ENCODE results near the gene HNF1A. TPM values are rescaled to one million over a fixed set of nuclear protein-coding genes. Genes with fewer than 3 reads are reported as not detected.

The HNF1A gene
- total and polyA plus RNA-seq, 2 of the 13 experiments (the other 11 are each of a cell fraction or from before 2014, with no cell fraction given), result 13.4 to 34.7 TPM

DNA sequence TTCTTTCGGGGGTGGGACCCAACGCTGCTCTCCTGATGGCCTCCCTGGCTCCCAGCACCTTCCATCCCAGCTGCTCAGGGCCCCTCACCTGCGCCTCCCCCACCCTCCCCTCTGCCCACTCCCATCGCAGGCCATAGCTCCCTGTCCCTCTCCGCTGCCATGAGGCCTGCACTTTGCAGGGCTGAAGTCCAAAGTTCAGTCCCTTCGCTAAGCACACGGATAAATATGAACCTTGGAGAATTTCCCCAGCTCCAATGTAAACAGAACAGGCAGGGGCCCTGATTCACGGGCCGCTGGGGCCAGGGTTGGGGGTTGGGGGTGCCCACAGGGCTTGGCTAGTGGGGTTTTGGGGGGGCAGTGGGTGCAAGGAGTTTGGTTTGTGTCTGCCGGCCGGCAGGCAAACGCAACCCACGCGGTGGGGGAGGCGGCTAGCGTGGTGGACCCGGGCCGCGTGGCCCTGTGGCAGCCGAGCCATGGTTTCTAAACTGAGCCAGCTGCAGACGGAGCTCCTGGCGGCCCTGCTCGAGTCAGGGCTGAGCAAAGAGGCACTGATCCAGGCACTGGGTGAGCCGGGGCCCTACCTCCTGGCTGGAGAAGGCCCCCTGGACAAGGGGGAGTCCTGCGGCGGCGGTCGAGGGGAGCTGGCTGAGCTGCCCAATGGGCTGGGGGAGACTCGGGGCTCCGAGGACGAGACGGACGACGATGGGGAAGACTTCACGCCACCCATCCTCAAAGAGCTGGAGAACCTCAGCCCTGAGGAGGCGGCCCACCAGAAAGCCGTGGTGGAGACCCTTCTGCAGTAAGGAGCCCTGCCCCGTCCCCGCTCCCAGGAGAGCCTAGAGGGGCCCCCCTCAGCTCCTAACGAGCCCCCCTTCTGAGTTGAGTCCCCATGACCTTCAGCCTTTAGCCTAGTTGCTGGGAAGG lies at the start of gene HNF1A (continued):
- TF ChIP-seq, protein P1, sequence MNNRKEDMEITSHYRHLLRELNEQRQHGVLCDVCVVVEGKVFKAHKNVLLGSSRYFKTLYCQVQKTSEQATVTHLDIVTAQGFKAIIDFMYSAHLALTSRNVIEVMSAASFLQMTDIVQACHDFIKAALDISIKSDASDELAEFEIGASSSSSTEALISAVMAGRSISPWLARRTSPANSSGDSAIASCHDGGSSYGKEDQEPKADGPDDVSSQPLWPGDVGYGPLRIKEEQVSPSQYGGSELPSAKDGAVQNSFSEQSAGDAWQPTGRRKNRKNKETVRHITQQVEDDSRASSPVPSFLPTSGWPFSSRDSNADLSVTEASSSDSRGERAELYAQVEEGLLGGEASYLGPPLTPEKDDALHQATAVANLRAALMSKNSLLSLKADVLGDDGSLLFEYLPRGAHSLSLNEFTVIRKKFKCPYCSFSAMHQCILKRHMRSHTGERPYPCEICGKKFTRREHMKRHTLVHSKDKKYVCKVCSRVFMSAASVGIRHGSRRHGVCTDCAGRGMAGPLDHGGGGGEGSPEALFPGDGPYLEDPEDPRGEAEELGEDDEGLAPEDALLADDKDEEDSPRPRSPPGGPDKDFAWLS (CRISPR knock-in tag; IDR thresholded peaks at IDR 0.05; ENCODE audit: borderline replicate concordance), result peak; percentile 99
- TF ChIP-seq, protein P2, sequence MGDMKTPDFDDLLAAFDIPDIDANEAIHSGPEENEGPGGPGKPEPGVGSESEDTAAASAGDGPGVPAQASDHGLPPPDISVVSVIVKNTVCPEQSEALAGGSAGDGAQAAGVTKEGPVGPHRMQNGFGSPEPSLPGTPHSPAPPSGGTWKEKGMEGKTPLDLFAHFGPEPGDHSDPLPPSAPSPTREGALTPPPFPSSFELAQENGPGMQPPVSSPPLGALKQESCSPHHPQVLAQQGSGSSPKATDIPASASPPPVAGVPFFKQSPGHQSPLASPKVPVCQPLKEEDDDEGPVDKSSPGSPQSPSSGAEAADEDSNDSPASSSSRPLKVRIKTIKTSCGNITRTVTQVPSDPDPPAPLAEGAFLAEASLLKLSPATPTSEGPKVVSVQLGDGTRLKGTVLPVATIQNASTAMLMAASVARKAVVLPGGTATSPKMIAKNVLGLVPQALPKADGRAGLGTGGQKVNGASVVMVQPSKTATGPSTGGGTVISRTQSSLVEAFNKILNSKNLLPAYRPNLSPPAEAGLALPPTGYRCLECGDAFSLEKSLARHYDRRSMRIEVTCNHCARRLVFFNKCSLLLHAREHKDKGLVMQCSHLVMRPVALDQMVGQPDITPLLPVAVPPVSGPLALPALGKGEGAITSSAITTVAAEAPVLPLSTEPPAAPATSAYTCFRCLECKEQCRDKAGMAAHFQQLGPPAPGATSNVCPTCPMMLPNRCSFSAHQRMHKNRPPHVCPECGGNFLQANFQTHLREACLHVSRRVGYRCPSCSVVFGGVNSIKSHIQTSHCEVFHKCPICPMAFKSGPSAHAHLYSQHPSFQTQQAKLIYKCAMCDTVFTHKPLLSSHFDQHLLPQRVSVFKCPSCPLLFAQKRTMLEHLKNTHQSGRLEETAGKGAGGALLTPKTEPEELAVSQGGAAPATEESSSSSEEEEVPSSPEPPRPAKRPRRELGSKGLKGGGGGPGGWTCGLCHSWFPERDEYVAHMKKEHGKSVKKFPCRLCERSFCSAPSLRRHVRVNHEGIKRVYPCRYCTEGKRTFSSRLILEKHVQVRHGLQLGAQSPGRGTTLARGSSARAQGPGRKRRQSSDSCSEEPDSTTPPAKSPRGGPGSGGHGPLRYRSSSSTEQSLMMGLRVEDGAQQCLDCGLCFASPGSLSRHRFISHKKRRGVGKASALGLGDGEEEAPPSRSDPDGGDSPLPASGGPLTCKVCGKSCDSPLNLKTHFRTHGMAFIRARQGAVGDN (CRISPR knock-in tag; IDR thresholded peaks at IDR 0.05), result peak; percentile 96
- TF ChIP-seq CBFB (CRISPR knock-in tag; IDR thresholded peaks at IDR 0.05), result peak; percentile 51; the same call in 1 of the 2 replicates
- TF ChIP-seq, protein P3, sequence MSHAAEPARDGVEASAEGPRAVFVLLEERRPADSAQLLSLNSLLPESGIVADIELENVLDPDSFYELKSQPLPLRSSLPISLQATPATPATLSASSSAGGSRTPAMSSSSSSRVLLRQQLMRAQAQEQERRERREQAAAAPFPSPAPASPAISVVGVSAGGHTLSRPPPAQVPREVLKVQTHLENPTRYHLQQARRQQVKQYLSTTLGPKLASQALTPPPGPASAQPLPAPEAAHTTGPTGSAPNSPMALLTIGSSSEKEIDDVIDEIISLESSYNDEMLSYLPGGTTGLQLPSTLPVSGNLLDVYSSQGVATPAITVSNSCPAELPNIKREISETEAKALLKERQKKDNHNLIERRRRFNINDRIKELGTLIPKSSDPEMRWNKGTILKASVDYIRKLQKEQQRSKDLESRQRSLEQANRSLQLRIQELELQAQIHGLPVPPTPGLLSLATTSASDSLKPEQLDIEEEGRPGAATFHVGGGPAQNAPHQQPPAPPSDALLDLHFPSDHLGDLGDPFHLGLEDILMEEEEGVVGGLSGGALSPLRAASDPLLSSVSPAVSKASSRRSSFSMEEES (CRISPR knock-in tag; IDR thresholded peaks at IDR 0.05), result peak; percentile 75
- TF ChIP-seq ZFP82 (CRISPR knock-in tag; IDR thresholded peaks at IDR 0.05; ENCODE audit: borderline replicate concordance), result no peak
- TF ChIP-seq JARID2 (CRISPR knock-in tag; IDR thresholded peaks at IDR 0.05; ENCODE audit: insufficient replicate concordance), result no peak
- no peak for TF ChIP-seq HOXA9 (CRISPR knock-in tag; IDR thresholded peaks at IDR 0.05; ENCODE audit: borderline replicate concordance)
- TF ChIP-seq, protein P4, sequence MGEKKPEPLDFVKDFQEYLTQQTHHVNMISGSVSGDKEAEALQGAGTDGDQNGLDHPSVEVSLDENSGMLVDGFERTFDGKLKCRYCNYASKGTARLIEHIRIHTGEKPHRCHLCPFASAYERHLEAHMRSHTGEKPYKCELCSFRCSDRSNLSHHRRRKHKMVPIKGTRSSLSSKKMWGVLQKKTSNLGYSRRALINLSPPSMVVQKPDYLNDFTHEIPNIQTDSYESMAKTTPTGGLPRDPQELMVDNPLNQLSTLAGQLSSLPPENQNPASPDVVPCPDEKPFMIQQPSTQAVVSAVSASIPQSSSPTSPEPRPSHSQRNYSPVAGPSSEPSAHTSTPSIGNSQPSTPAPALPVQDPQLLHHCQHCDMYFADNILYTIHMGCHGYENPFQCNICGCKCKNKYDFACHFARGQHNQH (CRISPR knock-in tag; IDR thresholded peaks at IDR 0.05), result peak; percentile 92
- no peak for TF ChIP-seq NFIB (CRISPR knock-in tag; IDR thresholded peaks at IDR 0.05; ENCODE audit: borderline replicate concordance)
- TF ChIP-seq ZNF737 (CRISPR knock-in tag; IDR thresholded peaks at IDR 0.05; ENCODE audit: borderline replicate concordance), result no peak
- TF ChIP-seq ZNF496 (CRISPR knock-in tag; IDR thresholded peaks at IDR 0.05; ENCODE audit: insufficient replicate concordance), result no peak
- TF ChIP-seq, protein P5, sequence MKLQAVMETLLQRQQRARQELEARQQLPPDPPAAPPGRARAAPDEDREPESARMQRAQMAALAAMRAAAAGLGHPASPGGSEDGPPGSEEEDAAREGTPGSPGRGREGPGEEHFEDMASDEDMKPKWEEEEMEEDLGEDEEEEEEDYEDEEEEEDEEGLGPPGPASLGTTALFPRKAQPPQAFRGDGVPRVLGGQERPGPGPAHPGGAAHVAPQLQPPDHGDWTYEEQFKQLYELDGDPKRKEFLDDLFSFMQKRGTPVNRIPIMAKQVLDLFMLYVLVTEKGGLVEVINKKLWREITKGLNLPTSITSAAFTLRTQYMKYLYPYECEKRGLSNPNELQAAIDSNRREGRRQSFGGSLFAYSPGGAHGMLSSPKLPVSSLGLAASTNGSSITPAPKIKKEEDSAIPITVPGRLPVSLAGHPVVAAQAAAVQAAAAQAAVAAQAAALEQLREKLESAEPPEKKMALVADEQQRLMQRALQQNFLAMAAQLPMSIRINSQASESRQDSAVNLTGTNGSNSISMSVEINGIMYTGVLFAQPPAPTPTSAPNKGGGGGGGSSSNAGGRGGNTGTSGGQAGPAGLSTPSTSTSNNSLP (IDR thresholded peaks at IDR 0.05; ENCODE audit: low read depth, low read length), result 0 out of 2 replicates have a peak, but pooled peaks have one; percentile 21
- TF ChIP-seq NPAS2 (CRISPR knock-in tag; IDR thresholded peaks at IDR 0.05; ENCODE audit: borderline replicate concordance), result no peak
- TF ChIP-seq, protein P6, sequence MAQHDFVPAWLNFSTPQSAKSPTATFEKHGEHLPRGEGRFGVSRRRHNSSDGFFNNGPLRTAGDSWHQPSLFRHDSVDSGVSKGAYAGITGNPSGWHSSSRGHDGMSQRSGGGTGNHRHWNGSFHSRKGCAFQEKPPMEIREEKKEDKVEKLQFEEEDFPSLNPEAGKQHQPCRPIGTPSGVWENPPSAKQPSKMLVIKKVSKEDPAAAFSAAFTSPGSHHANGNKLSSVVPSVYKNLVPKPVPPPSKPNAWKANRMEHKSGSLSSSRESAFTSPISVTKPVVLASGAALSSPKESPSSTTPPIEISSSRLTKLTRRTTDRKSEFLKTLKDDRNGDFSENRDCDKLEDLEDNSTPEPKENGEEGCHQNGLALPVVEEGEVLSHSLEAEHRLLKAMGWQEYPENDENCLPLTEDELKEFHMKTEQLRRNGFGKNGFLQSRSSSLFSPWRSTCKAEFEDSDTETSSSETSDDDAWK (CRISPR knock-in tag; IDR thresholded peaks at IDR 0.05), result no peak

All from HepG2 (cell line).